Neuron (in vitro differentiated cells): Measurements from ENCODE around the gene NUP153.
"Not testable (repeated sequence)": the region's sequence is repeated elsewhere in the genome, so short reads cannot be mapped to it uniquely, and the experiment has no call there.

Source experiments
- H2AFZ ChIP-seq: one replicate; pipeline ENCODE4 v1.6.1; 2013; ENCODE audit warnings: low read depth, mild to moderate bottlenecking, inconsistent platforms, low read length, moderate library complexity
- H3K27me3 ChIP-seq: one replicate; pipeline ENCODE4 v1.6.1; 2013; ENCODE audit warnings: low read length; ENCODE audit not compliant: insufficient read depth
- H3K36me3 ChIP-seq: one replicate; pipeline ENCODE4 v1.6.1; 2013; ENCODE audit warnings: low read length; ENCODE audit not compliant: insufficient read depth
- H3K4me1 ChIP-seq: one replicate; pipeline ENCODE4 v1.6.1; 2013; ENCODE audit warnings: low read length; ENCODE audit not compliant: insufficient read depth
- H3K4me3 ChIP-seq: 2 replicates; pipeline ENCODE4 v1.5.1; 2013; ENCODE audit warnings: mild to moderate bottlenecking, low read length, moderate library complexity
- H3K9me3 ChIP-seq: one replicate; pipeline ENCODE4 v1.6.1; 2013; ENCODE audit warnings: low read length

NUP153 gene

DNA sequence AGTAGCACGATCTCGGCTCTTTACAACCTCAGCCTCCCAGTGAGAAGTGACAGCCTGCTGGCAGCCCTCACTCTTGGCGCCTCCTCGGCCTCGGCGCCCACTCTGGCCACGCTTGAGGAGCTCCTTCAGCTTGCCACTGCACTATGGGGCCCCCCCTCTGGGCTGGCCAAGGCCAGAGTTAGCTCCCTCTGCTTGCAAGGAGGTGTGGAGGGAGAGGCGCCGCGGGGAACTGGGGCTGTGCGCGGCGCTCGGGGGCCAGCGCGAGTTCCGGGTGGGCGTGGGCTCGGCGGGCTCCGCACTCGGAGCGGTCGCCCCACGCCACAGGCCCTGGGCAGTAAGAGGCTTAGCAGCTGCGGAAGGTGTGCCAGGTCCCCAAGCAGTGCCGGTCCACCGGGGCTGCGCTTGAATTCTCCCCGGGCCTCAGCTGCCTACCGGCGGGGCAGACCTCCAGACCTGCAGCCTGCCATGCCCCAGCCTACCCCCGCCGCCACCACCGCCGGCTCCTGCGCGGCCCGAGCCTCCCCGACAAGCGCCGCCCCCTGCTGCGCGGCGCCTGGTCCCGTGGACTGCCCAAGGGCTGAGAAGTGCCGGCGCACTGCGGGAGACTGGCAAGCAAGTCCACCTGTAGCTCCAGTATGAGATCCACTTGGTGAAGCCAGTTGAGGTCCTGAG is 22.0 kb upstream of the NUP153 start:
- H3K4me3 ChIP-seq = no peak overlapping the region
- H3K4me1 ChIP-seq = peaks cover 4% of the 10 kb centered on the region
- no peak overlapping the region for H2AFZ ChIP-seq
- H3K36me3 ChIP-seq = no peaks in the 10 kb centered on the region
- H3K9me3 ChIP-seq = no peaks in the 10 kb centered on the region
- no peaks in the 10 kb centered on the region for H3K27me3 ChIP-seq

DNA sequence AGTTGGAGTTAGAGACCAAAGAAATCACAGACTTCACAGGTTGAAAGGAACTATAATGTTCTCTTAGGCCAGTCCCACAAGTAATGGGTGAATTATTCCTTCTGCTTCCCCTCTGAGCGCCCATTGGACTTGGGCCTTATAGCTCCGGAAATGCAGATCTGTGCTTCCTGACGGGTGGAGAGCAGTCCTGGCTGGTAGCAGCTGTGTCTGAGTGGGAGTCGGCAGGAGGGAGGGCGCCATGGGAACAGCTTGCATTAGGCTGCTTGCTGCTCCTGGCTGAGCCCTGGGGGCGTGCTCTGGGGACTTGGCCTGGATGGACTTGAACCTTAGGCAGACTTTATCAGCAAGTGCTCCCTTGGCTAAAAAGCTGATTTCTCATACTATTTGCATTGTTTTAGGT is 18.4 kb upstream of the NUP153 start:
- Histone ChIP-seq H3K36me3 (no peaks in the 10 kb centered on the region), H3K4me1 (peaks cover 4% of the 10 kb centered on the region), H3K27me3 (no peaks in the 10 kb centered on the region), H3K4me3 (no peak overlapping the region), H2AFZ (no peak overlapping the region), H3K9me3 (no peaks in the 10 kb centered on the region)

DNA sequence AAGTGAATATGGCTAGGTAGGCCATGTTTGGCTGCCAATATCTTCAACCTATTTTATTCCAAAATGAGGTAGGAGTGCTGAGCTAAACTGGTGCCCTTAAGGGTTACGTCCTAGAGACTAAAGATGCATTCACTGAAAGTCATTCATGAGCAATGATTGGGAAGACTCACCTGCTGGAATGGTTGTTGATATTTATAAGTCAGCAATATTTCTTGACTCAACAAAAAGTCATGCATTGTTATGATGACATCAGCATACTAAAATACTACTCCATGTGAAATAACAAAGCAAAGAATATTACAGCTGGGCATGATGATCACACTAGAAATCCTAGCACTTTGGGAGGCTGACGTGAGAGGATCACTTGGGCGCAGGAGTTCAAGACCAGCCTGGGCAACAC is 17.6 kb upstream of the NUP153 start:
- H3K9me3 ChIP-seq = no peaks in the 10 kb centered on the region
- H3K4me3 ChIP-seq = no peak overlapping the region
- no peaks in the 10 kb centered on the region for H3K27me3 ChIP-seq
- no peaks in the 10 kb centered on the region for H3K36me3 ChIP-seq
- no peak overlapping the region for H2AFZ ChIP-seq
- H3K4me1 ChIP-seq = peaks cover 4% of the 10 kb centered on the region

DNA sequence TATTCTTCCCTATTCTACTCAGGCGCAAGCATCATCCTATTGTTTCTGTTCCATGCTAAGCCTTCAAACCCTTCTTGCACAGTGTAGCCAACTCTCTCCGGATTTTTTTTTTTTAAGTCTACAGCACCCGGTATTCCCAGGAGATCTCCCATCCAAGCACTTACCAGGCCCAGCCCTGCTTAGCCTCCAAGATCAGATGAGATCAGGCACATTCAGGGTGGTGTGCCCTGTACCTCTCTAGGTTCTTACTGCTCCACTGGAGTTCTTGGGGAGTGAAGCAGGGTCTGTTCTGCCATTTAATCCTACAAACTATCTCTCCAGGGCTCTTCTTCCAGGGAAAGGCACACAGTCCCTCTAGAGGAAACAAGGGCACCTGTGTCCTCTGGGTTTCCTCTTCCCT is 14.9 kb upstream of the NUP153 start:
- Histone ChIP-seq H3K9me3 (no peaks in the 10 kb centered on the region), H3K4me3 (no peak overlapping the region), H2AFZ (no peak overlapping the region), H3K36me3 (no peaks in the 10 kb centered on the region), H3K4me1 (peaks cover 4% of the 10 kb centered on the region), H3K27me3 (no peaks in the 10 kb centered on the region)

GRCh38 chr6:17719323-17720041 is 12.8 kb upstream of the NUP153 start:
- Histone ChIP-seq H3K4me3 (no peak overlapping the region), H2AFZ (no peak overlapping the region), H3K36me3 (no peaks in the 10 kb centered on the region), H3K27me3 (no peaks in the 10 kb centered on the region), H3K9me3 (no peaks in the 10 kb centered on the region), H3K4me1 (no peaks in the 10 kb centered on the region)

- Histone ChIP-seq H3K27me3 (no peaks in the 10 kb centered on the region), H3K36me3 (no peaks in the 10 kb centered on the region), H2AFZ (no peak overlapping the region), H3K4me3 (no peak overlapping the region), H3K4me1 (peaks cover 8% of the 10 kb centered on the region), H3K9me3 (no peaks in the 10 kb centered on the region)
These were observed 9.5 kb upstream of the NUP153 start for GRCh38 chr6:17716221-17716620.

DNA sequence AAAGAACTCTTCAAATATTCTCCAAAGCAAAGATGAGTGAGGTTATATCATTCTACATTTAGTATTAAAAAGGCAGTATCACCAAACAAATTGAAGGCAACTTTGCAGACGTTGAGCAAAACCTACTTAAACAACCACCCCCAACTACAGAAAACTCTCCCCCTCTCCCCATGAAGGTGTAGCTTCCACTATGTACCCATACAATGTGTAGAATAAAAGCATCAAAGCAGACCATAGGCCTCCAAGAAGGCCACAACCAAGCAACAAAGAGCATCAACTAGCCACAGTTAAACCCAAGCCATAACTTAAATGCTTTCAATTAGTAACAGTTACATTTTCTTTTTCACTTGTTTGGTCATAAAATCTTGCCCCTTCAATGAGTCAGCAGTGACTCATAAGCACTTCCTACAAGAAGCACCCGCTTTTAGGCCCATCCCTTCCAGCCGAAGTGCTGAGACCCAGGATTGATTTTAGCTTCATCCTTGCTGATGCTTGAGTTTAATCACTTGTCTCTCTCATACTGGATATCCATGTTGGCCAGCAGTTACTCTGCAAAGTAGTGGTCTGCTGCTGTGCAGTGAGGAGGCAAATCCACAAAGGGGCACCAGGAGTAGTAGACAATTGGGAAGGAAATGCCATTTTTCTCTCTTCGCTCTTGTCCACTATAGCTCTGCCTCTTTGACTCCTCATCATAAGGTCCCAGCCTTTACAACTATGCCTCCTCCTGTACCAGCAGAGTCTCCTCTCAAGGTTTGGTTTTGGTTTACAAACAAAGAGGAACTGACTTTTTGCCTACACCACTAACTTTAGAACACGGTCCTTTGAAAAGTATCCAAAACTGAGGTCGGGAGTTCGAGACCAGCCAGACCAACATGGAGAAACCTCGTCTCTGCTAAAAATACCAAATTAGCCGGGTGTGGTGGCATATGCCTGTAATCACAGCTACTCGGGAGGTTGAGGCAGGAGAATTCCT is 8.4 kb upstream of the NUP153 start:
- no peaks in the 10 kb centered on the region for H3K27me3 ChIP-seq

DNA sequence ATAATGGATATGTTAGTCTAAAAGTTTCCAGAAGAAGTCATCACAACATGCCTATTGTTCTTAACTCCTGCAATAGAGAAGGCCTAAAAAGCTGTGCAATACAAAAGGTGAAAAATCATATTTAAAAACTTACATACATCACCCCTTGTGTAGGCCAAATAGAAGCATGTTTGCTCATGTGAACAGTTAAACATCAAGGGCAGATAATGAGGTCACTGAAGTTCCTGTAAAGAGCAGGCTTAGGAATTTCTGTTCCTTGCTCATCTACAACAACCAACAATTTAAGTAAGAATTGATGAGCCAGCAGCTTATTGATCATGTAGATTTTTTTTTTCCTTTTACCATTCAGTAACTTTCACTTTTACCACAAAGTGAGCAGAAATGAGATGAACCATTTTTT is 7.5 kb upstream of the NUP153 start:
- Histone ChIP-seq H3K27me3 (no peaks in the 10 kb centered on the region), H3K9me3 (no peaks in the 10 kb centered on the region), H3K4me1 (peaks cover 8% of the 10 kb centered on the region), H2AFZ (no peak overlapping the region), H3K4me3 (no peak overlapping the region), H3K36me3 (no peaks in the 10 kb centered on the region)

More for the DNA sequence above, 8.4 kb upstream of the NUP153 start:
- Histone ChIP-seq H3K9me3 (no peaks in the 10 kb centered on the region), H2AFZ (no peak overlapping the region), H3K4me3 (no peak overlapping the region), H3K4me1 (peaks cover 8% of the 10 kb centered on the region), H3K36me3 (no peaks in the 10 kb centered on the region)

DNA sequence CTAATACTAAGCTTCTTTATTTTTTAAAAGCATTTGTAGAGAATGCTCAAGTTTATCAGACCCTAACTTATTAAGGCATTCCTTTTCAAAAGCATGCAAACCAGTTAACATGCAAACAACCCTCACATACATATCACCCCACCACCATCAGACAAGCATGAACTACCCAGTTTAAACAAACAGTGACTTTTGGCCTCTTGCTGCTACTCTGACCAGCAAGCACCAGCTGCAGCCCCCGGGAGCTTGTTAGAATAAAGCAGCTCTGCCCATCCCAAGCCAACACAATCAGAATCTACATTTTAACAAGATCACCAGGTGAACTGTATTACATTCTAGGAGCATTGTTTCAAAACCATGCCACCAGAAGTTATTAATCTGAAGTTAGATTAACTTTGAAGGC is 5.9 kb upstream of the NUP153 start:
- Histone ChIP-seq H2AFZ (no peak overlapping the region), H3K4me3 (no peak overlapping the region), H3K4me1 (peaks cover 8% of the 10 kb centered on the region), H3K27me3 (no peaks in the 10 kb centered on the region), H3K9me3 (no peaks in the 10 kb centered on the region), H3K36me3 (no peaks in the 10 kb centered on the region)

- Histone ChIP-seq H3K36me3 (no peaks in the 10 kb centered on the region), H3K9me3 (no peaks in the 10 kb centered on the region), H3K4me3 (no peak overlapping the region), H2AFZ (no peak overlapping the region), H3K4me1 (peaks cover 10% of the 10 kb centered on the region), H3K27me3 (no peaks in the 10 kb centered on the region)
These were observed 3.6 kb upstream of the NUP153 start for GRCh38 chr6:17710331-17710730.

GRCh38 chr6:17709476-17709875 is 2.8 kb upstream of the NUP153 start:
- Histone ChIP-seq H3K4me1 (peaks cover 12% of the 10 kb centered on the region), H2AFZ (no peak overlapping the region), H3K9me3 (no peaks in the 10 kb centered on the region), H3K36me3 (no peaks in the 10 kb centered on the region), H3K4me3 (no peak overlapping the region), H3K27me3 (no peaks in the 10 kb centered on the region)

DNA sequence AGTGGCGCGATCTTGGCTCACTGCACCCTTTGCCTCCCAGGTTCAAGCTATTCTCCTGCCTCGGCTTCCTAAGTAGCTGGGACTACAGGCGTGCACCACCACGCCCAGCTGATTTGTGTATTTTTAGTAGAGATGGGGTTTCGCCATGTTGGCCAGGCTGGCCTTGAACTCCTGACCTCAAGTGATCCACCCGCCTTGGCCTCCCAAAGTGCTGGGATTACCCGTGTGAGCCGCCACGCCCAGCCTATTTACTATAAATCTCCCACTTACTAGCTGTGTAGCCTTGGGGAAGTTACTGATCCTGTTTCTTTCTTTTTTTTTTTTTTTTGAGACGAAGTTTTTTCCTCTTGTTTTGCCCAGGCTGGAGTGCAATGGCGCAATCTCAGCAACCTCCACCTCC is 1.3 kb upstream of the NUP153 start:
- not testable (repeated sequence) for H2AFZ ChIP-seq, H3K36me3 ChIP-seq, H3K9me3 ChIP-seq, H3K27me3 ChIP-seq, H3K4me3 ChIP-seq
- H3K4me1 ChIP-seq = peaks cover 15% of the 10 kb centered on the region

- H3K36me3 ChIP-seq = no peaks in the 10 kb centered on the region
- H3K4me3 ChIP-seq = peak overlapping the region; percentile 94
- H3K4me1 ChIP-seq = peaks cover 8% of the 10 kb centered on the region
- H2AFZ ChIP-seq = peak overlapping the region; percentile 98
- H3K27me3 ChIP-seq = no peaks in the 10 kb centered on the region
- no peaks in the 10 kb centered on the region for H3K9me3 ChIP-seq
These were observed 586 bp upstream of the NUP153 start for GRCh38 chr6:17707371-17707651.
